GM19395 (cell line): ENCODE results near the gene THAP7.

Experiments used
- ATAC-seq: cut with Tn5 transposase; IDR thresholded peaks from one replicate; pipeline ENCODE4 v1.9.1; 2021; ENCODE audit warnings: mild to moderate bottlenecking, moderate library complexity; ENCODE audit not compliant: unreplicated experiment

THAP7 gene

DNA sequence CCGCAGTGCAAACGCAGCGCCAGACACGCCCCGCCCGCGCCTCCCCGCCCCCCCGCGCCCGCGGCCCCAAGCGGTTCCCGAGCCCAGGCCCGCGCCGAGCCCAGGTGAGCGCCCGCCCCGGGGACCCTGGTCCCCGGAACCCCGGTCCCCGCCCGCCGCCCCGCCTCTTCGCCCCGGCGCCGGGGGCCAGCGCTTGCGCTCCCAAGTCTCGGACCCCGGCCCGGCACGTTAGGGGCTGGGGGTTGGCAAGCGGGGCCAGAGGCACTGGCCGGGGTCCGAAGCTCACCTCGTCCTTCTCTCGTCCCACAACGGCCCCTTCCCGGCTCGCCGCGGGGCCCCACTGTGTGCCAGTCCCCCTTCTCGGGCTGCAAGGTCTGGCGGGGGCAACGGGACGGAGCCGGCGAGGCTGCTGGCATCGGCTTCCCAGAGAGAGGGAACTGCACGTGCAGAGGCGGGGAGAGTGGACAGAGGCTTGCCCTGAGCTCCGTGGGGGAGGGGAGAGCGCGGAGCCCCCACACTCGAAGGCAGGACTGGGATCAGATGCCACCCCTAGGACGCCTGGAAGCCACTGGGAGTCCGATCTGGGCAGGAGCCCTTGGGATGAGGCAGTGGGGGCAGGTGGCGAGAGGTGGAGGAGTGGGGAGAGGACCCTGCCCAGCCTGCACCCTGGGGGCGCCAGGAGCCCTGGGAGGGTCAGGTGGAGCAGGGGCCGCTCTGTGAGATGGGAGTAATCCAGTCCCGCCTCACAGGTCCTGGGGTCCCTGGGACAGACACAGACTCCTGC lies 36.6 kb downstream of the THAP7 start:
- ATAC-seq, result no peak

DNA sequence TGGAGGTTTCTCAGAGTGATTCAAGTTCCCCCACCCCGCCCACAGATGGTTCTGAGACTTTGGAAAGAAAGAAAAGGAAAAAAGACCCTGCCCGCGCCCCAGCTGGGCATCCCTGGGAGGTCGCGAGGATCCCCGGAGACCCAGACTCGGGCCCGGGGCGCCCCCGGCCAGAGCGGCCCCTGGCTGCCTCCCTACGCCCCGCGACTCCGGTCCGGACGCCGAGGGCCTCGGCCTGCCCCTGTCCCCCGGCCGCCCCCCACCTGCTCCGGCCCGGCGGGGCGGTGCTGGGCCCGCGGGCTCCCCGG lies 37.2 kb downstream of the THAP7 start:
- no peak for ATAC-seq

DNA sequence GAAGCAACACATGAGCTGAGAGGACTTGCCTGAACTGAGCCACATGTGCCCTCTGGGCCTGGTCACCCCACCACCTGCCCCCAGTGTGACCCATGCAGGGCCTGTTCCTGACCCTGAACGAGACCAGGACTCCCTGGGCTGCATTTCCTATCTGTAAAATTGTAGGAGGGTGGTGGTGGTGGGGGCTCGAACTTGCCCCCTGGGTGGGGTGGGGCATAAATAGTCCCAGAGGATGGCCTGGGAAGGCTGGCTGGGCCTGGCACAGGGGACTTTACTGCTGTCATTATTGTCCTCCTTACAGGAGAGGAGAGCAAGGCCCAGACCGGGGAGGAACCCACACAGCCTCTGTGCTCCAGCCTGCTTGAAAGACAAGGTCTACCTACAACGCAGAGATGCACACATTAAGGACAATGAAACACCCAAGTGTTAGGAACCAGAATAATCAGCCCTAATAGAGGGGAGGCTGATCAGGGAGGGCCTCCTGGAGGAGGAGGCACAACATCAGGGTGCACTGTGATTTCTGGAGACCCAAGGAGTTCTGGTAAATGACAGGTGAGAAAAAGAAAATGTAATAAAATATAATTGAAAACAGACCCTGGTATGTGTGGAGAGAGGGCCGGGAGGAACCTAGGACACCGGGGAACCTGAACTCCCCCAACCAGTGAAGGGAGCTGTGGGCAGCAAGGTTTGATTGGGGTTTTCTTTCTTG lies 37.7 kb downstream of the THAP7 start:
- ATAC-seq, result no peak

DNA sequence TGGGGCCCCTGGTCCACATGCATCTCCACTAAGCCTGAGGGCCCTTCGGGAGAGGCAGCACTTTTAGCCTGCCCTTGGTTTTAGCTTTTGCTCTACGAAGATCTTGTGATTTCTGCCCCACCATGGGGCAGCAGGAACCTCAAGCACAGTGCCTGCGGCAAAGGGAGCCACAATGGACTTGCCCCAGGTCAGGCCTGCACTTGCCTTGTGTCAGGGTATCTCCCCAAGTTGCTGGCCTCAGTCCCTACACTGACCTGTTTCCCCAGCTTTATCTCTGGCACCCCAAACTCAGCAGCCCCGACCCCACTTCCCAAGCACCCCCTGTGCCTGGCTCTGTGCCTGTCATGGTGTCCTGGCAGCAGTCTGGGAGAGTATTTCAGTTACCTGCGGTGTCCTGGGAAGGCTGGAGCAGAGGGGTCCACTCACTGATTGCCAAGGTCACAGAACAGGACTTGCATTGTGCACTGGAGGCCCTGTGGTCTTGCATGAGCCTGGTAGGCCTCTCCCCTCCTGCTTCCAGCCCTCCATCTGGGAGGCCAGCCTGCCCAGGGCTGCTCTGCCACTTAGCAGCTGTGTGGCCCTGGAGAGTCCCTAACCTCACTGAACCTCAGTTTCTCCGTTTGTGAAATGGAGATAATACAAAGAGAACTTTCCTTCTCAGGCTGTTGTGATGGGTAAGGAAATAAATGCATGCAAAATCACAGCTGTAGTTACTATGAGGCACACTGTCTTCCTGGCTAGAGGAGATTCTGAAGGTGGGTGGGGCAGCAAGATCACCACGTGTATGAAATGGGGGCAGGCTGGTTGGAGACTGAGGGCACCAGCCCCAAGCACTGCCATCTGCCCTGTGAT lies 38.5 kb downstream of the THAP7 start:
- ATAC-seq, result no peak

DNA sequence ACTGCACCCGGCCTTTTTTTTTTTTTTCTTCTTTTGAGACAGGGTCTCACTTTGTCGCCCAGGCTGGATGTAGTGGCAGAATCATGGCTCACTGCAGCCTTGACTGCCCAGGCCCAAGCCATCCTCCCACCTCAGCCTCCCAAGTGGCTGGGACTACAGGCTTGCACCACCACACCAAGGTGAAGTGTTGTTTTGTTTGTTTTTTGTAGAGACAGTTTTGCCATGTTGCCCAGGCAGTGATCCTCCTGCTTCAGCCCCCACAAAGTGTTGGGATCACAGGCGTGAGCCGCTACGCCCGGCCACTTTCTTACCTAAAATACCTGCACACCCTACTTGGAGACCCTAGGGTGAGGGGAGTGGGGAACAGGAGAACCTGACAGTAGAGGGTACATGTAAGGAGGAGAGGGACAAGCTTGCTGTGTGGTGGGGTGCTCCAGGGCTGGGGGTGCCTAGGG lies 39.4 kb downstream of the THAP7 start:
- no peak for ATAC-seq

DNA sequence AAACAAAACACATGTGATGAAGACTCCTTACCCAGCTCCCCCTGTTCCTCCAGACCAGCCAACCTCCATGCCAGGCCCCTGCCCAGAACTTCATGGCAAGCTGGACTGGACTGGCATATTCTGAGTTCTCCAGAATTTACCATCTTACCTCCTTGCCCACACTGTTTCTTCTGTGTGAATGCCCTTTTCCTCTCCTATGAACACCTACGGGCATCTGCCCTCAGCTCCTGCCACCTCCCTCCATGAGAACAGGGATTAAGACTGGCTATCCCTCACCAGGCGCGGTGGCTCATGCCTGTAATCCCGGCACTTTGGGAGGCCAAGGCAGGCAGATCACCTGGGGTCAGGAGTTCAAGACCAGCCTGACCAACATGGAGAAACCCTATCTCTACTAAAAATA lies 41.3 kb downstream of the THAP7 start:
- no peak for ATAC-seq

DNA sequence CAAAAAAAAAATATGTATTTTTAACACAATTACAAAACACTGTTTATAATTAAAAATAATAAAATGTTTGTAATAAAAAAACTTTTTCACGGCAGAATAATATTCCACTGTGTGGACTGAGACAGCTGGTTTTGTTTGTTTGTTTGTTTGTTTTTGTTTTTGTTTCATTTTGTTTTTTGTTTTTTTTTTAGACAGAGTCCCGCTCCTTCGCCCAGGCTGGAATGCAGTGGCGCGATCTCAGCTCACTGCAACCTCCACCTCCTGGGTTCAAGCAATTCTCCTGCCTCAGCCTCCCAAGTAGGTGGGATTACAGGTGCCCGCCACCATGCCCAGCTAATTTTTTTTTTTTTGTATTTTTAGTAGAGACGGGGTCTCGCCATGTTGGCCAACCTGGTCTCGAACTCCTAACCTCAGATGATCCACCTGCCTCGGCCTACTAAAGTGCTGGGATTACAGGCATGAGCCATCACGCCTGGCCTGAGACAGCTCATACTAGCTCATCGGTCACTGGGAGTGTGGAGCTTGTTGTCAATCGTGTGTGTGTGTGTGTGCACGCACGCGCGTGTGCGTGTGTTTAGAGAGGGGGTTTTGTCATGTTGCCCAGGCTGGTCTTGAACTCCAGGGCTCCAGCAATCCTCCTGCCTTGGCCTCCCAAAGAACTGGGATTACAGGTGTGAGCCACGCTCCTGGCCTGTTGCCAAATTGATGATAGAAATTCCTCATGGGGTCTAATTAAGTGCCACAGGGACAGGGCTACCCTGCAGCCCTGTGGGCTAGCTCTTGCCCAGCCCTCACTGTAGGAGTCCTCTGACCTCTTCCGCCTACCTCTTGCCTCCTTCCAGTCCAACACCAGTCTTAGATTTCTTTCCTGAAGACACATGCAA lies 42.1 kb downstream of the THAP7 start:
- no peak for ATAC-seq

DNA sequence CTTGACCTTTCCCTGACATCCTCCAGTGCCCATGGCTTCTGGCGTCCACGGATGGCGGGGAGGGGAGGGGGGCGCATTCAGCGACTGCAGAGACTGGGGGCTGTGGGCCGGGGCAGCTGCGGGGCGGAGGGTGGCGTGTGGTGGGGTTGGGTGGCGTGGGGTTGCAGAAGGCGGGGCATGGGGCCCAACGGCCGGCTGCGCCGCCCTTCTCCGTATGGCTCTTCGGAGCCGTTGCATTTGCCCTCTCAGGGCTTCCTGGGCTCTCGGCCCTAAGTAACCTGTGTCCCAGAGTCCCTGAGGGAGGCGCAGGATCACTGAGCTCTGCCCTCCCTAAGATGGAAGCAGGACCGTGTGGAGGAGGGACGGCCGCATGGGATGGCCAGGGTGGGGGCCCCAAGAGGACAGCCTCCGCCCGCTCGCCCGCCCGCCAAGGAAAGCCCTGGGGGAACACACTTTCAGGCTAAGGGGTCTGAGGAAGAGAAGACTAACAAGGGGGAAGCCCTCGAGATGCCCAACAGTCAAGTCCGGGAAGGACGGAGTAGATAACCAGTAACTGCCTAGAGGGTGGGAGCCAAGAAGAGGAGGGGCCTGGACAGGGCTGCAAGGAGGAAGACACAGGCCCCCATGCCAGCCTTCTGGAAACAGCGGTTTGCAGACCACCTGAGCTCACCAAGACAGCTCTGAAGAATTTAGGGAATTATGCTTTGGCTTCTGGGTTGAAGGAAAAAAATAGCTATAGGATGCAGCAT lies 44.1 kb downstream of the THAP7 start:
- no peak for ATAC-seq

DNA sequence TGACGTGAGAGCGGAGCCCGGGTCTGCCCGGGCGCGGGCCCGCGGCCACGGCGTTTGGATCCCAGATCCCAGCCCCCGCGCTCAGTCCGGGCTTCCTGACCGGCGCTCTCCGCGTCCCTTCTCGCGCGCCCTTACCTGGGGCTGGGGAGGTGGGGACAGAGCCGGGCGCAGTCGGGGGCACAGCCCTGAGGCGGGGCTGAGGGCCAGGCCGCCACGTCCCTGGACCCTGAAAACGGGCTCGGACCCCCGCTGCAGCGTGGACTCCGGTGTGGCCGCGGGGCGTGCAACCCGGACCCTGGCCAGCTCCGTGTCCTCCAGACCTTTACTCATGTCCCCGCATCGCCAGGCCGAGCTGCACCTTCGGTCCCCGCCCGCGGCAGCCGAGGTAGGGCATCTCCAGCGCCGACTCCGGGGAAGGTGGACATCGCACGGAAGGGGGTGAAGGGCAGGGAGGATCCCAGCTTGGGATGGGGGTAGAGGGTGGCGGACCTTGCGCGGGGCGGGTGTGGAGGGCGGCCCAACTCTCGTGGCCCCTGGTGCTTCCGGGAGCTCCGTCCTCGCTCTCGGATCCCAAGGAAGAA lies 44.7 kb downstream of the THAP7 start:
- ATAC-seq, result no peak

DNA sequence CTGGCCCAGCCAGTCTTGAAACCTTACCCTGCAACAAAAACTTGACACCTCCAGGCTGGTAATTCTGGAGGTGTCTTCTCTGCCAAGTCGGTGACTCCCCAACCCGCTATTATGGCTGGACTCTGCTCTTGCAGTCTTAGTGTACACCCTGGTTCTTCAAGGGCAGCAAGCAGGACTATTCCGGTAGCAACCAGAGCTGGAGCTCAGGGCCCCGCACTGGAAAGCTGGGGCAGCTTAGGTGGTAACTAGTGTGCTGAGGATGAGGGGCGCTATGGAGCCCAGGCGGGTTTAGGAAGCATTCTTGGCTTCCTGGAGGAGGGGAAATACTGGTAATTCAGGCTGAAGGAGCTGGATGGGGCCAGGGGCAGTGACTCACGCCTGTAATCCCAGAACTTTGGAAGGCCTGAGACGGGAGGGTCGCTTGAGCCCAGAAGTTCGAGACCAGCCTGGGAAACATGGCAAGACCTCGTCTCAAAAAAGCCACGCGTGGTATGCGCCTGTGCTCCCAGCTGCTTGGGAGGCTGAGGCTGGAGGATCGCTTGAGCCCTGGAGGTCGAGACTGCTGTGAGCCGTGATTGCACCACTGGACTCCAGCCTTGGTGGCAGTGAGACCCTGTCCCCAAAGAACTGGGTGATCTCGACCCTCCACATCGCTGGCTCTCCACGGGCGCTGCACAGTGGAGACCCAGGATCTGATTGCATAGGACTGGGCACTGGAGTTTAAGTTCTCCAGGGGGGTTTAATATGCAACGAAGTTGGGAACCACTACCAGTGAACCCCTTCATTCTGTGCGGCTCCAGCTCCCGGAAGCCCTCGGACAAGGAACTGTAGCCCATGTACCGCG lies 45.4 kb downstream of the THAP7 start:
- no peak for ATAC-seq

DNA sequence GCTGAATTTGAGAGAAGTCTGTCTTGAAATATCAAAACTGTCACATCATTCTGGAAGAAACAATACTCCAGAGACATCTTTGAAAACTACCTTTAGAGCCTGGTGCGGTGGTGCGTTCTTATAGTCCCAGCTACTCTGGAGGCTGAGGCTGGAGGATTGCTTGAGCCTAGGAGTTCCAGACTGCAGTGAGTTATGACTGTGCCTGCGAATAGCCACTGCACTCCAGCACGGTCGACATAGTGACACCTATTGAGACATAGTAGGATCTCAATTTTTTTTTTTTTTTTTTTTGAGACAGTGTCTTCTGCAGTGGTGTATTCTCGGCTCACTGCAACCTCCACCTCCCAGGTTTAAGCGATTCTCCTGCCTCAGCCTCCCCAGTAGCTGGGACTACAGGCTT lies 46.4 kb downstream of the THAP7 start:
- no peak for ATAC-seq

DNA sequence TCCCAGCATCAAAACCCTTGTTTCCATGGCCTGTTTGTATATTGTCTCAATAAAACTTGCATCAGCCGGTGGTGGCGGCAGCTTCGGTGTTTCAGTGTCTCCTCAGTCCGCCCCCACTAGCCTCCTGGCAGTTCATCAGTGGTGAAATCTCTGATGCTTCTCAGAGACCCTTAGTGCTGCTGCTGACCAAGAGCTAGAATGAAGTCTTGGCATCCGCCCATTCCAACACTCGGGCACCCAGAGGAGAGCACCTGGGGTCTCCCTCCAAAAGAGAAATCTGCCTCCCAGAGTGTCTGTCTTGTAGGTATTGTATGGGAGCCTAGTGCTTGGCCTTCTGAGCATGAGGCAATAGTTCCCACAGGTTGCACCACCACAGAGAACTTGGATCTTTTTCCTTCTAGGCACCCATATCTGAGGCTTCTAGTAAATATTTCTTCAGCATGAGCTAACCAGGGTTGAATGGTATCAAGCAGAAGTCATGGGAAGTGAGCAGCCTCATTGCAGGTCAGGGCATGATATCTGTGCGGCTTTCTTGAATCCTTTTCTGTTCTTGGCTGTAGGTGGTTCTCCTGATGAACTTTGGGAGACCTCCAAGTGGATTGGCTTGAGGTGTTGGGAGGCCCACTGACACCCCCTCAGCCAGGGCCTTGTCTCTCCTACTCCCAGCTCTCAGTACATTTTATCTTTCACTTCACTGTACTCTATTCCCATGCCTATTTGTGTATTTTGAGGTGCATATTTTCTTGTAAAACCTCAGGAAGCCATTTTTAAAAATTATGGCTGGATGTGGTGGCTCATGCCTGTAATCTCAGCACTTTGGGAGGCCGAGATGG lies 48.0 kb downstream of the THAP7 start:
- ATAC-seq, result no peak

DNA sequence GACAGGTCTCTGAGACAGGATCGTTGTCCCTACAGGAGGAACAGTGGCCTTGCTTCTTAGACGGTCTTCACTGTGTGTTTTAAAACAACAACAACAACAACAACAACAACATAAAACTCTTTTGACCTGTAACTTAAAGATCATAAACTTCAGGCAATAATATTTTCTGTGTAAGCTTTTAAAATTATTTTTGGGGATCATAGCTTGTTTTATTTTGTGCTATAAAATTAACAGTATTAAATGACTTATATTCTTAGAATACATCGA lies 48.6 kb downstream of the THAP7 start:
- no peak for ATAC-seq

DNA sequence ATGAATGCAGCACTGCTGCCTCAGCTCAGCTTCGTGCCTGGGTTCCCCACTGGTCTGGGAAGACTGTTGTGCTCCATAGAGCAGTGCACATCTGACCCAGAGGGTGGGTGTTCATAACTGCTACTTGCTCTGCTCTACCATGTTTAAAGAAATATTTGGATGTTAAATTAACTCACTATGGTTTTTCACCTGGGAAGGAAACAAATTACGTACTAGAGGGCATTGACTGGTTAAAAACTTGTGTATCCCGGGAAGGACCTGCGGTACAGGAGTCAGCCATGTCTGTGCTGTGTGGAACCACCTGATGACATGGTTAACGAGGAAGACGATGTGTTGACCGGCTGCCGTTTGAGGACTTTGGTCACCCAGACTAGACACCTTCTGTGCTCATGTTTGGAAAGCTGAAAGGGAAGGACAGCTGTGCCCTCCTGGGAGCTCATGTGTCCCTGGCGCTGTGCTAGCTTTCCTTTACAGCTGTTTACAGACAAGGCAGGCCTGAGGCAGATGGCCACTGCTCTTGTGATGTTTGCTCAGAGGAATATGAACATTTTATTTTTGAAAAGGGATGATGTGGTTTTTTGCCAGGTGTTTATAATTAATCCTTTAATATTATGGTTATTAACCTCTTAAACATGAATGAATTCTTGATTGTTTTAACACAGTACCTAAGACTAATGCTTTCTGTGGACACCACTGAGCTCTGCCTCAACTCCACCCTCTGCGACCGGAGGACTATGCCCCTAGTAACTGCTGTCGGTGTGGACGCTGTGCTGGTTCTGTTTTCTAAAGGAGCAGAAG lies 49.2 kb downstream of the THAP7 start:
- ATAC-seq, result no peak

DNA sequence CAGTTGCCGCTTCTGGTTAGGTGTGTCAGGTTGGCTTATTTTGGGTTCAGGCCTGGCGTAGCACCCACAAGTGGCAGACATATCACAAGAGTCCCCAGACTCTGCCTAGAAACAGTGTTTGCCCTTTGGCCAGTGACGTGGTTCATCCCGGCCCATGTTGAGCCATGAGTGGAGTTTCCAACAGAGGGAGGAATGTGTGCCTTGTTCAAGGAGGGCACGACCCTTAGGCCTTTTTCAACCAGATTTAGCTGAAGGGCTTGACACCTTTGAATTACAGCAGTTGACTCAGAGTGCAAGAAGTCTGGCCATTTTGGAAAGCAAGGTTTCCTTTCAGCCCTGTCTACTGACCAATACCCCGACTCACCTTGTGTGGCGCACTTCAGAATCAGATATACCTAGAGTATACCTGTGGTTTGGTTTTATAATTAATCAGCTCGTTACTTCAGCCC lies 50.0 kb downstream of the THAP7 start:
- no peak for ATAC-seq

DNA sequence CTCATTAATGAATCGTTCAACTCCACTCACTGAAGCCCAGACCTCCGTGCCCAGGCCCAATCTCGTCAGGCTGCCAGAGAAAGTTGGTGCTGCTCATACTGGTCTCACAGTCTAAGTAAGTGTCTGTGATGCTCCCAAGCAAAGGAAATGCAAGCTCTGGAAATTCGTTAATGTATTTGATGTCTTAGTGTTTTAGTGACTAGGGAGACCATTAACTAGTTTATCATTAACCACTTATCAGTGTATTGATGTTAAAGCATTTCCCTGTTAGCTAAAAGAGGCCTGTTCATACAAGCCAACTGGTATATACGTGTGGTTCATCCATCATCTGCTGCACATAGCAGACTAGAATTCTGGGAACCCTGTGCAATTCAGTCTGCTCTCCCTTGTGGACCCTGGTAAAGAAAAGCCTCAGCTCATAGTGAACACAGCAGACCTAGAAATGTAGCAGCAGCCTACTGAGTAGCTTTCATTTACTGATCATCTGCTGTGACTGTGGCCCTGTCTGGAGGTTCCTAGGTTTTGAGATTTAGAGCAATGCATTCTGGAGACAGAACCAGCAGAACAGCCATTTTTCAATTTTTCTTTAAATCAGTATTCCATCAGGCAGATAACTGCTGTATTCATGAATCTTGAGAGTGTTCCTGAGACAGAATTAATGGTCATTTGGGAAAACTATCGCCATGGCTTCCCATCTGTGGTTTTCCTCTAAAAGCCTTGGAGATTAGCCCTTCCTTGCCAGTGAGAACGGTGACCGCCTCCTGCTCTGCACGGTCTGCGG lies 50.6 kb downstream of the THAP7 start:
- ATAC-seq, result no peak
